Esophagus squamous epithelium (tissue), 4 donors: Measurements from ENCODE around the gene DBNL.

Source experiments
- POLR2A ChIP-seq, 4 donors: fragments of 450-650 bp; IDR thresholded peaks; one replicate each; pipeline ENCODE4 v1.6.1; 2017; ENCODE audit warnings: antibody characterized with exemption in 4 of 4, mild to moderate bottlenecking in 4 of 4, moderate library complexity in 3 of 4
- TF ChIP-seq, protein P1 (sequence below), 6 experiments: fragments of 450-650 bp in 4 of 6; fragments of 200-600 bp in 2 of 6; sonication (generic) in 2 of 6; IDR thresholded peaks; one replicate each; pipeline ENCODE4 v1.5.1; 2016 to 2019; ENCODE audit warnings: antibody characterized with exemption in 6 of 6, mild to moderate bottlenecking in 4 of 6, moderate library complexity in 4 of 6

DNA sequence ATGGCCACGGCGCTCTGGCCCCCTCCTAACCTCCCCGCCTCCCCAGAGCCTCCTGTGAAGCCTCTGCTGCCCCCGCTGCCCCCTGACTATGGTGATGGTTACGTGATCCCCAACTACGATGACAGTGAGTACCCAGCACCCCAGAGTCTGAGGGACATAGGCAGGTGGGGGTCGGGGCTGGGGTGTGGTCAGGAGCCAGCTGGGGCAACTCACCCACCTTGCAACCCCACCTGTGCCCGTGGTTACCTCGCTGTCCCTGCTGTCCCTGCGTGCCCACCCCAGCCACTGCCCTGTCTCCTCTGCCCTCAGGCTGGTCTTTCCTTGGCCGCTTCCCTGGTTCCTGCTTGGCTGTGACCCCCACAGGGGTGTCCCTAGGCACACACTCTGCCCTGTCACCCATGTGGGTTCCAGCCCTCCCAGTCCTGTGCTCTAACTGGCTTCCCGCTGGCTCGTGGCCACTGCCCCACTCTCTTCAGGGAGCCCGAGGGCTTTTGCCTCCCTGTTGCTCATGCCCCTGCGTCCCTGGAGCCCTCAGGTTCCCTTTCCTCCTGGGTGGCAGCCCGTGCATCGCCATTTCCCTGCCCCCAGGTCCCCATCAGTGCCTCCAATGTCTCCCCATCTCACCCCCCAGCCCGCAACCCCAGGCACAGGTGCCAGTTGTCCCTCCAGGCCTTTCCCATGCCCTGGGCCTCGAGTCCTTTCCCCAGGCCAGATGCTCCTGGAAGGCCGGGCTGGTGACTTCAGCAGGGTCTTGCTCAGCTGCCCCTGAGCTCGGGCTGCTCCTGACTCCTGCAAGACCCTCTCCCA lies 63.7 kb downstream of the DBNL start:
- TF ChIP-seq, protein P1, sequence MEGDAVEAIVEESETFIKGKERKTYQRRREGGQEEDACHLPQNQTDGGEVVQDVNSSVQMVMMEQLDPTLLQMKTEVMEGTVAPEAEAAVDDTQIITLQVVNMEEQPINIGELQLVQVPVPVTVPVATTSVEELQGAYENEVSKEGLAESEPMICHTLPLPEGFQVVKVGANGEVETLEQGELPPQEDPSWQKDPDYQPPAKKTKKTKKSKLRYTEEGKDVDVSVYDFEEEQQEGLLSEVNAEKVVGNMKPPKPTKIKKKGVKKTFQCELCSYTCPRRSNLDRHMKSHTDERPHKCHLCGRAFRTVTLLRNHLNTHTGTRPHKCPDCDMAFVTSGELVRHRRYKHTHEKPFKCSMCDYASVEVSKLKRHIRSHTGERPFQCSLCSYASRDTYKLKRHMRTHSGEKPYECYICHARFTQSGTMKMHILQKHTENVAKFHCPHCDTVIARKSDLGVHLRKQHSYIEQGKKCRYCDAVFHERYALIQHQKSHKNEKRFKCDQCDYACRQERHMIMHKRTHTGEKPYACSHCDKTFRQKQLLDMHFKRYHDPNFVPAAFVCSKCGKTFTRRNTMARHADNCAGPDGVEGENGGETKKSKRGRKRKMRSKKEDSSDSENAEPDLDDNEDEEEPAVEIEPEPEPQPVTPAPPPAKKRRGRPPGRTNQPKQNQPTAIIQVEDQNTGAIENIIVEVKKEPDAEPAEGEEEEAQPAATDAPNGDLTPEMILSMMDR (IDR thresholded peaks at IDR 0.05): no peak
- TF ChIP-seq POLR2A (IDR thresholded peaks at IDR 0.05): no peak
